ENCODE results near the gene HPCAL1. TPM values are rescaled to one million over a fixed set of nuclear protein-coding genes. Genes with fewer than 3 reads are reported as not detected.

The HPCAL1 gene
- total and polyA plus RNA-seq, 11 donors = 18.9 to 63.2 (median 40.5) TPM

DNA sequence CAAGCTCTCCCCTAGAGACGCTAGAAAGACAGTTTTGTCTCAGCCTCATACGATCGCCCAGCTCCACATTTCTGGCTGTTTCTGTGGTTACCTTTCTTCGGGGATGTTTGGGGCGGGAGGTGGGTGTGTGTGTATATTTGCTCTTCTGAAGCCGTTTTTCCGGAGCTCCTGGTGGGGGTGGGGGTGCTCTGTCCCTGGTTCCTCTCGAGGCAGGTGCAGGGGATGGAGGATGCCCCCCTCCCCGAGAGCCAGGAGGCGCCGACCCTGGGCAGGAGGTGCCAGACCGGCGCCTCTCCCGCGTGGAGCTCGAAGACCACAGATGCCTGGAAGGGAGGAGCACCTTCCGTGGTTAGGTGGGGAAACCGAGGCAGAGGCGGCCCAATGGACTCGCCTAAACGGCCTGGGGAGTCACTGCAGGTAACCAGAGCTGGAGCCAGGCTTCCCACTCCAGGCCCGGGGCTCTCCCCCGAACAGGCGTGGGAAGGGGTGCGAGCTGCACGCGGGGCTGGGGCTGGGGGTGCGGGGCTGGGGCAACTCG is 694 bp upstream of the HPCAL1 start:
- peaks cover 0 to 7% (median 0%) of the 10 kb centered on the region in 12 donors for H3K9me3 ChIP-seq
- peaks cover 0 to 59% (median 32%) of the 10 kb centered on the region in 12 donors for H3K4me1 ChIP-seq
- DNase-seq = no peak
- no peaks in the 10 kb centered on the region for H3K36me3 ChIP-seq
- H3K4me3 ChIP-seq = peak overlapping the region; percentile 57 to 96 (median 89)
- TF ChIP-seq POLR2A (IDR thresholded peaks at IDR 0.05) (no peak), CTCF (IDR thresholded peaks at IDR 0.05) (no peak)
- ATAC-seq = no peak
- intact Hi-C loops (cut with DNase I) = loop anchor here in 9 of 10 donors (1.0 to 10.0 kb wide), 12 partner anchors 12 to 180 kb away; partner anchors contain the start of gene RRM2 (in 4 of the 9)
- WGBS, 4 donors = 28 to 54% (median 35%) methylated on average over 18 to 29 of the region's 29 CpGs
- peak overlapping the region; percentile 49 to 90 (median 82) for H3K27ac ChIP-seq
- H3K27me3 ChIP-seq = no peaks in the 10 kb centered on the region

GRCh38 chr2:10303181-10303693 is 533 bp downstream of the HPCAL1 start:
- 1 to 2% (median 1%) methylated on average over 17 to 48 of the region's 48 CpGs for WGBS, 4 donors
- H3K4me1 ChIP-seq = peaks cover 3 to 61% (median 42%) of the 10 kb centered on the region in 12 donors
- no peaks in the 10 kb centered on the region for H3K27me3 ChIP-seq
- peak overlapping the region; percentile 49 to 90 (median 82) for H3K27ac ChIP-seq
- DNase-seq (peak in 1 of 5 donors; percentile 48), ATAC-seq (peak in 2 of 4 donors; percentile 4 to 21)
- no peaks in the 10 kb centered on the region for H3K36me3 ChIP-seq
- H3K9me3 ChIP-seq = peaks cover 0 to 7% (median 0%) of the 10 kb centered on the region in 12 donors
- TF ChIP-seq POLR2A (IDR thresholded peaks at IDR 0.05) (no peak), CTCF (IDR thresholded peaks at IDR 0.05) (no peak)
- intact Hi-C loops (cut with DNase I) = loop anchor here in 9 of 10 donors (2.0 to 10.0 kb wide), 10 partner anchors 26 to 181 kb away; partner anchors contain the start of gene RRM2 (in 4 of the 9)
- peak overlapping the region; percentile 57 to 96 (median 89) for H3K4me3 ChIP-seq

- peaks cover 3 to 55% (median 40%) of the 10 kb centered on the region in 12 donors for H3K4me1 ChIP-seq
- WGBS, 4 donors = 0 to 4% (median 2%) methylated on average over 35 to 53 of the region's 53 CpGs
- H3K4me3 ChIP-seq = peak overlapping the region; percentile 57 to 96 (median 89)
- peak overlapping the region in 11 of 12 donors; percentile 43 to 88 (median 81) for H3K27ac ChIP-seq
- intact Hi-C loops (cut with DNase I) = loop anchor here in 9 of 10 donors (2.0 to 10.0 kb wide), 11 partner anchors 25 to 182 kb away; partner anchors contain the start of gene RRM2 (in 4 of the 9)
- H3K27me3 ChIP-seq = no peaks in the 10 kb centered on the region
- no peak for TF ChIP-seq POLR2A (IDR thresholded peaks at IDR 0.05)
- peak in 6 of 12 donors; percentile 8 to 43 (median 21) for TF ChIP-seq CTCF (IDR thresholded peaks at IDR 0.05)
- DNase-seq (peak in 4 of 5 donors; percentile 42 to 79 (median 52)), ATAC-seq (peak in 3 of 4 donors; percentile 5 to 40 (median 16))
- peaks cover 0 to 4% (median 0%) of the 10 kb centered on the region in 12 donors for H3K9me3 ChIP-seq
- no peaks in the 10 kb centered on the region for H3K36me3 ChIP-seq
Measured at GRCh38 chr2:10303694-10304378, 1.1 kb downstream of the HPCAL1 start.
